Femur (tissue), 1 donor: ENCODE results near the gene DTL.

Source experiments
- DNase-seq: peaks from one replicate; pipeline ENCODE4 v3.0.0-alpha.2; 2017

DTL gene

GRCh38 chr1:212098771-212099170, 63.2 kb downstream of the DTL start:
- no peak for DNase-seq

GRCh38 chr1:212101251-212101650, 65.7 kb downstream of the DTL start:
- no peak for DNase-seq

DNA sequence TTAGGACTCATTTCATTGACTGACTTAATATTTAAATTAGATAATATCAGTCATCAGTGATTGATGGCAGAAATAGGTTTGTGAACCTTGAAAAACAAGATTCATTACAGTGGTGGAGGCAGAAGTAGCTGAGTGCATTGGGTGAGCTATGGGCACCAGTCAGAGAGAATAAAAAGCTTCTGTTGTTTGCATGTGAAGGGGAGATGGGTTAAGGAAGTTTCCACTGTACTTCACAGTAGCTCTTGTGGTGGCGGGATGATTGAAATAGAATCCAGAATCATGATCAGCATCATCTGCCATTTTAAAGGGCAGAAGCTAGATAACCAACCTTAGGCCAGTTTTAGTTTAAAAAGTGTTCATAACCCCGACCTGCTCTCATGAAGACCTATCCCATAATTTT, 66.2 kb downstream of the DTL start:
- DNase-seq: no peak

DNA sequence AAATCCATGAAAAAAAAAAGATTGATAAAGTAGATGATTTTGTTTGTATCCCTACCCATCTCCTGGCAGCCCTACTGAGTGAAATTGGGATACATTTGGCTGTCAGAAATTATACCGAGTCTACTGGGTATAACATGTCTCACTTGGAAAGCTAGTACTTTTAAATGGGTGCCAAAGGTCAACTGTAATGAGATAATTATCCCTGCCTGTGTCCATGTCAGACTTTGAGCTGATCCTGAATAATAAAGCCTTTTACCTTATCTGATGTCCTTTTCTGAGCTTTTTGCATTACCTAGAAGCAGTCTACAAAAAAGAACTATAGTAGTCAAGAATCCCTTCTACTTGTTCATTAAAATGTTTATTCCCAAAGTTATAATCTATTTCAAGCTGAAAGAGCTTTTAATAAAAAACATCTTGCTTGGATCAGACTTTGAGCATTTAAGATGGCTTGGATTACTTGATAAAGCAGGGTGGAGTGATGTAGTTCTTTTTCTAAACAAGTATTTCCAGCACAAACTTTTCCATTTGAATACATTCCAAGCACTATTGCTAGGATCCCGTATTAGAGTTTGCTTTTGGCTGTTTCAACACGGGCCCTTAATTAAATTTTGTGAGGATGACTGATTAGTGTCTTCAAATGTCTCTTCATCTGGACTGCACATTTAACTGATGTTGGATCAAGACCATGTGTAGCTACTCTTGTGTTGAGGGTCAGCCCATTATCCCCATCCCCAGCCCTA, 69.2 kb downstream of the DTL start:
- no peak for DNase-seq

GRCh38 chr1:212106286-212106792, 70.8 kb downstream of the DTL start:
- no peak for DNase-seq

DNA sequence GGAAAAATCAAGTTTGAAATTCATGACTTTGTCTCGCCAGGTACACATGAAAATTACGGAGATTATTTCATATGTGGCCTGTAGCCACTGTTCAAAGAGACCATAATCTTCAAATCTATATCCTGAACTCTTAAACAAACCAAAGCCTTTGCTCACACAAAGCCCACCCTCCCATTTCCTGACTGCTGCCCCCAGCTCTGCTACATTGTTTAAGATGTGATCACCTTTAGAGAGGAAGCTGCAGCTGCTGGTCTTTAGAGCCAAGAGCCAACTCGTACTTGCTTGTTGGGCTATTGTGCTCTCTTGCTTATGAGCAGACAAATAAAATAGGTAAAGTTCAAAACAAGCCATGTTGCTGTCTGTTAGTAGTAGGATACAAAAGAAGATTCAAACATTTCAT, 71.9 kb downstream of the DTL start:
- no peak for DNase-seq

- no peak for DNase-seq
These were observed 72.6 kb downstream of the DTL start for GRCh38 chr1:212108187-212108586.

- no peak for DNase-seq
These were observed 73.4 kb downstream of the DTL start for GRCh38 chr1:212108981-212109380.

- no peak for DNase-seq
These were observed 74.2 kb downstream of the DTL start for GRCh38 chr1:212109728-212110127.

DNA sequence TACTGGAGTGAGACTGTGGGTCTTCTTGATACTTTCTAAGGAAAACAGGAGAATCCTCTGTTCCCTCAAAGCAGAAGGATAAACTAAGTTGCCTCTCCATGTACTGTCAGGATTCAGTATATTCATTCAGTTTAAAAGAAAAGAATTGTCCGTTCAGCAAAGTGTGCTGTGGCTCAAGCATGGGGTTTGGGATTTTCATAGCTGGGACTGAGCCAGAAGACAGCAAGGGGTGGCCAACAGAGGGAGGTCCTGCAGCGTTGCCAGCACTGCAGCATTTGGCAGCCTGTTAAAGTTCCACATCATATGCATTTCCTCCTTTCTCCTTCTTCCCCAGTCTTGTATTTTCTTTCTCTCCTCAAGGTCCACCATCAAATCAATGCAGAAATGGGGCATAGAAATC, 75.1 kb downstream of the DTL start:
- peak; percentile 83 for DNase-seq

- DNase-seq: no peak
These were observed 76.0 kb downstream of the DTL start for GRCh38 chr1:212111536-212111935.

GRCh38 chr1:212113706-212114105, 78.2 kb downstream of the DTL start:
- DNase-seq: no peak

- DNase-seq: no peak
These were observed 82.8 kb downstream of the DTL start for GRCh38 chr1:212118167-212118871.

GRCh38 chr1:212118872-212119260, 83.3 kb downstream of the DTL start:
- no peak for DNase-seq

GRCh38 chr1:212119397-212119837, 83.9 kb downstream of the DTL start:
- DNase-seq: no peak

DNA sequence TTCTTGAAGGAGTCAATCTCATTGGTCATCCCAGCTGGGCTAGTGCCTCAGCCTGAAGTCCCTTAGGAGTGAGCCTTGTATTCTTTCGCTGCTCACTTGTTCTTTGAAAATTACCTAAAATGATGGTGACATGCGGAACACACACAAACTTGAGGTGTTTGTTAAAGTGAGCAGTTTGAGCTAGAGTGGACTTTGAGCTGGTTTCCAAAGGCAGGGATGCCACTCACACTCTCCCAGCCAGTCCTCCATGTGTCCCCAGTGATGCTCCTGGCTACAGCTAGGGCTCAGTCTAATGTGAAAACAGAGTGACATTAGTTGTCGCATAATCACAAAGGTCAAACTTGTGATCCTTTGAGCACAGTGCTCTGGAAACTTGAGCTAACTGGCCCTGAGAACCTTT, 84.3 kb downstream of the DTL start:
- no peak for DNase-seq

DNA sequence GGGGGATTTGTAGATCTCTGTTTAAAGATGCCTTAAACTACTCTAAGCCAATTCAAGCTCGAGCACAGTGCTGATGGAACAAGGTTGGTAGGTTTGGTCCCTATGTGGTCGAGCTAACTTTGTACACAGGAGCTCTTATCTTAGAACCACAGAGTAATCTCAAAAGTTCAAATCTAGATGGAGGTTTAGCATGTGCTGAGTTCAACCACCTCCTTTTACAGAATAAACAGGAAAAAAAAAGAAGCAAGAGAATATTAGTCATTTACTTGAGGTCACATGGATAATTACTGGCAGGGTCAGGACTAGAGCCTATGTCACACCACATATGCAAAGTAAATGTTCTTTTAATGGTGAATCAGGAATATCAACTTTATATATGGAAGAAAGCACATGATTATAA, 86.2 kb downstream of the DTL start:
- DNase-seq: no peak

DNA sequence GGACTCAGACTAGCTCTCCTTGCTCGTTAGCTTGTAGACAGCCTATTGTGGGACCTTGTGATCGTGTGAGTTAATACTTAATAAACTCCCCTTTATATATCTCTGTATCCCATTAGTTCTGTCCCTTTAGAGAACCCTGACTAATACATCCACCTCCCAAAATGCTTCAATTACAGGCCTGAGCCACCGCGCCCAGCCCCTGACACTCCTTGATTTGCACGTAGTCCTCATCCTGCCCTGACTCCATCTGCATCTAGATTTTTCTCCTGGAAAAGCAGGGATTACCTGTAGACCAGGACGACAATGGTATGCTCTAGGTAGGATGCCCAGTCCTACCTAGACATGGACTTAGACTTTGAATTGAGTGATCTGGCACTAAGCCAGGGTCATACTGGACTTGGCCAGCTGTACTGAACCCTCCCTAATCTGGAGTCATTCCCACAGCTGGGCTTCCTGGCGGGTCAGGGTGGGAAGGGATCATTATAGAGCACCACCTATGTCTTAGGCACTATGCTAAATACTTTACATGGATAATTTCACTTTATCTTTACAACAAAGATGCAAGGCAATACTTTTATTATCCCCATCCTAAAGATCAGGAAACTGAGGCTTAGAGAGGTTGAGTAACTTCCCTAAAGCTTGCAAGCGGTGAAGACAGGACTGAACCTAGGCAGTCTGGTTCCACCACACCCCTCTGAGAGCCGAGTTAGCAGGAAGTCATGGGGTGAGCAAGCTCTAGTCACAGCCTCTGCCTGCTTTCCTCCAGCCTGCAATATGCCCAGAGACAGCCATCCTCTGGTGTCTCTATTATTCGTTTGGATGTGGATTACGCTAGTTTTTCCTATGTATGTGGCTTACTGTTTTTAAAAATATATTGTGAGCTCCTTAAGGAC, 89.4 kb downstream of the DTL start:
- no peak for DNase-seq

GRCh38 chr1:212125654-212126053, 90.1 kb downstream of the DTL start:
- no peak for DNase-seq

DNA sequence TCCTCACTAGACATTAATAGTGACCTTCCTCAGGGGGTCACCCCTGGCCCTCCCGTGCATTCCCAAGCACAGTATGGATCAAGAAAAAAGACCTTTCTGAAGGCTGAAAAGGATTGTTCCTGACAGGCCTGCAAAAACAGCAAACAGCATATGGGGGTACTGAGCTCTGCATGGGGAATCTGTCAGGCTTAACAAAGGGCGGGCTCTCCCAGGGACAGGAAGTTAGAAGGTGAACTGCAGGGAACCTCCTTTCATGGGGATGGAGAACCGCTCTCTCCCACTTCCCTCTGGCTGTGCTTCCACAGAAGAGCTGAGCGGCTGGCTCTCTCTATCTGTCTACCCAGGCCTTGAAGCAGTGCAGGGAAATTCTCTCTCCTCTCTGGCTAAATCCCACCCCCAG, 91.7 kb downstream of the DTL start:
- DNase-seq: no peak

- no peak for DNase-seq
These were observed 94.2 kb downstream of the DTL start for GRCh38 chr1:212129781-212130180.

GRCh38 chr1:212132025-212132424, 96.5 kb downstream of the DTL start:
- DNase-seq: no peak

DNA sequence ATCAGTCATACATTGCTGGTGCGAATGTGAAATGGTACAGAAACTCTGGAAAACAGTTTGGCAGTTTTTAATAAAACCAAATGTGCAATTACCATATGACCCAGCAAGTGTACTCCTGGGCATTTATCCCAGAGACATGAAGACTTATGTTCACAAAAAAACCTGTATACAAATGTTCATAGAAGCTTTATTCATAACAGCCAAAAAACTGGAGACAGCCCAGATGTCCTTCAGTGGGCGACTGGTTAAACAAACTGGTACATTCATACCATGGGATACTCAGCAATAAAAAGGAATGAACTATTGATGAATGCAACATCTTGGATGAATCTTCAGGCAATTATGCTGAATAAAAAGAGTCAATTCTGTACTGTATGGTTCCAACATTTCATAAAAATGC, 97.8 kb downstream of the DTL start:
- no peak for DNase-seq
